GM11168 (cell line): Measurements from ENCODE around the gene XYLT1.

ENCODE experiments used
- in situ Hi-C: fragments of 300-500 bp; cut with MboI; formaldehyde crosslinking; loops from one replicate; pipeline ENCODE4 v1.12.0; 2022; ENCODE audit warnings: low sequenced_read_pairs; ENCODE audit not compliant: unreplicated experiment

XYLT1 gene

DNA sequence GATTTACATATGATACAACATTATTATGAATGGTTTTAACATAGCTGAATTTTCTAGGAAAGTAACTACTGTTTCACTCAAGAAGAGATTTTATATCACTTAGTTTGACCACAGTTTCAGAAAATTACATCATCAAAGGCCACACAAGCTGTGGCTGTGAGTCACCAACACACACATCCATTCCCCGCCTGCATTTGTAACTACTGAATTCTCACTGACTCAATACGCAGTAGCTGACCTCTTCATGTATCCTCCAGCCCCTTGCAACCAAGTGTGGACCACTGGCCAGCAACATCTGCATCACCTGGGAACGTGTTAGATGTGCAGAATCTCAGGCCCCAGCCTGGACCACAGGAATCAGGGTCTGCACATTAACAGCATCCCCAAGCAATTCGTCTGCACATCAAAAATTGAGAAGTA, 197.6 kb downstream of the XYLT1 start:
- in situ Hi-C loops, result no loop called here

DNA sequence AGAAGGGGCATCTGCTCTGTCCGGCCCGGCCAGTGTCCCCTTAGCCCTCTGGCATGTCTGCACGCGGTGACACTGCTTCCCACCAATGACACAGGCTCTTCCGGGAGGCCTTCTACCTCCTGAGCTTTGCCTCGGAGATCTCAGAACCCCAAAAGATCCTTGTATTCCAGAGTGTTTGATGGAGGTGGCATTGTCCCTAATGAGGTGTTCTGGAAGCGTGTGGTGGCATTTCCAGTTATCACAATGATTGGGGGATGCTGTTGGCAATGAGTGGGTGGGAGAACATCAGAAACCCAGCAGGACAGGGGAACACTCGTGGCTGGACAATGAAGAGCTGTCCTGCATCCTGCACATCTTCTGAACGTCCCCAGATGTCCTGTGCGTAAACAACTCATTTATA, 198.0 kb downstream of the XYLT1 start:
- in situ Hi-C loops, result no loop called here

- in situ Hi-C loops, result no loop called here
These were observed 199.1 kb downstream of the XYLT1 start for GRCh38 chr16:17271687-17272086.

DNA sequence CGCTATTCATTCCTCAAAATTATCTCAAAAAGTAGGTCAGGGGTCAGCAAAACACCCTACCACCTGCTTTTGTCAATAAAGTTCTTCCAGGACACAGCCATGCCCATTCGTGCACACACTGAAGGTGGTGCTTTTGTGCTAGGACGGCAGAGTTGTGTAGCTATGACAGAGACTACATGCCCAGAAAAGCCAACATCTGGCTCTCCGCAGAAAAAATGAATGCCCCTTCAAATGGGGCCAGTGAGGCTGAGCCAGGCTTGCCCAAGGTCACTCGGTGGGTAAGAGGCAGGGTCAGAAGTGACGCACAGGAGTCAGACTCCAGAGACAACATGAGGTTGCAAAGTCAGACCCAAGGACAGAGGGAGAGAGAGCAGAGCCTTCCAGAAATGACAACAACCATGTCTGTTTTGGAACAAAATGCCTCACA, 200.1 kb downstream of the XYLT1 start:
- in situ Hi-C loops, result no loop called here

GRCh38 chr16:17270111-17270510, 200.6 kb downstream of the XYLT1 start:
- in situ Hi-C loops, result no loop called here

- in situ Hi-C loops, result no loop called here
These were observed 201.3 kb downstream of the XYLT1 start for GRCh38 chr16:17269439-17269838.

- in situ Hi-C loops, result no loop called here
These were observed 204.0 kb downstream of the XYLT1 start for GRCh38 chr16:17266608-17267313.

- in situ Hi-C loops, result no loop called here
These were observed 205.6 kb downstream of the XYLT1 start for GRCh38 chr16:17265154-17265553.

DNA sequence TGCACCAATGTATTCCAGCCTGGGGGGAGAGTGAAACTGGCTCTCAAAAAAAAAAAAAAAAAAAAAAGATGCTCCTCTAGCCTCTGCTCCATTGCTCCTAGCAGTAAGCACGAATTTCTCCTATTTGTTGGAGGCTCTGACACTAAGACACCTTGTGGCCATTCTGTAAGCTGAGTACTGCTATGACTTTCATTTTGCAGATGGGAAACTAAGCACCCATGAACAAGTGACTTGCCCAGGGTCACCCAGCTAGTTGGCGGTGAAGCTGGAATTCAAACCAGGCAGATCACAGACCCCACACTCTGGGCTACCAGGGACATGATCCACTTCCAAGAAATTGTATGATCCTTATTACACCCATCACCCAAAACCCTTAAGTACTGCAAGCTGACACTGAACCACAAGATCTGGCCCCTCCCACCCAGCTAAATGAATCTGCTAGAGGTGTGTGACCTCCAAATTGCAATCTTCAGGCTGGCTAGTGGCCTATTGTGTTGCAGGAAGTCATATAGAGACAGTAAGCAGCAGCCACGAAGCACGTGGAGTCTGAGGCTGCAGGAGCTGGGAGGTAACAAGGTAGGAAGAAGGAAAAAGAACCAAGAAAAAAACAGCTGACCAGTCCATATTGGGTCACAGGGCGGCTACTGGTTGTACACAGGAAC, 209.4 kb downstream of the XYLT1 start:
- in situ Hi-C loops, result no loop called here

DNA sequence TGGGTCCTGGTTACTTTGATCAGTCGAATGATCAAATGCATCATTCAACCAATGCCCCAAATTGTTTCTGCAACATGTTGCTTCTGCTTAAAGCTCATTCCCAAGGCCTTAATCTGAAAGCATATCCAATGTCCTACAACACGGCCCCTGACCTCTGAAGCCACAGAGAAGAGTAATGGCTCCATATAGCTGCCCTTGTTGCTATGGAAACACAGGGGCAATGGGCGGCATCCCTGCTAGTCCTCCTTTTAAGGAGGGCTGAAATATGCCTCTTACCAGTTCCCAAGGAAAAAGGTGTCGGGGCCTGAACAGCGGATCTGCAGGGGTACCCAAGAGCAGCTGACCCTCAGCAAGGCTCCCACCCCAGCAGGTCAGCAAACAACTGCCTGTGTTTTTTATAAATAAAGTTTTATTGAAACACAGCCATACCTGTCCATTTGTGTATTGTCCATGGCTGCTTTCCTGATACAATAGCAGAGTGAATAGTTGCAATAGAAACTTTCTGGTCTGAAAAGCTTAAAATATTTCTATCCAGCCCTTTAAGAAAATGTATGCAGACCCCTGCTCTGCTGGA, 210.4 kb downstream of the XYLT1 start:
- in situ Hi-C loops, result no loop called here

- in situ Hi-C loops, result no loop called here
These were observed 210.9 kb downstream of the XYLT1 start for GRCh38 chr16:17259751-17260270.

DNA sequence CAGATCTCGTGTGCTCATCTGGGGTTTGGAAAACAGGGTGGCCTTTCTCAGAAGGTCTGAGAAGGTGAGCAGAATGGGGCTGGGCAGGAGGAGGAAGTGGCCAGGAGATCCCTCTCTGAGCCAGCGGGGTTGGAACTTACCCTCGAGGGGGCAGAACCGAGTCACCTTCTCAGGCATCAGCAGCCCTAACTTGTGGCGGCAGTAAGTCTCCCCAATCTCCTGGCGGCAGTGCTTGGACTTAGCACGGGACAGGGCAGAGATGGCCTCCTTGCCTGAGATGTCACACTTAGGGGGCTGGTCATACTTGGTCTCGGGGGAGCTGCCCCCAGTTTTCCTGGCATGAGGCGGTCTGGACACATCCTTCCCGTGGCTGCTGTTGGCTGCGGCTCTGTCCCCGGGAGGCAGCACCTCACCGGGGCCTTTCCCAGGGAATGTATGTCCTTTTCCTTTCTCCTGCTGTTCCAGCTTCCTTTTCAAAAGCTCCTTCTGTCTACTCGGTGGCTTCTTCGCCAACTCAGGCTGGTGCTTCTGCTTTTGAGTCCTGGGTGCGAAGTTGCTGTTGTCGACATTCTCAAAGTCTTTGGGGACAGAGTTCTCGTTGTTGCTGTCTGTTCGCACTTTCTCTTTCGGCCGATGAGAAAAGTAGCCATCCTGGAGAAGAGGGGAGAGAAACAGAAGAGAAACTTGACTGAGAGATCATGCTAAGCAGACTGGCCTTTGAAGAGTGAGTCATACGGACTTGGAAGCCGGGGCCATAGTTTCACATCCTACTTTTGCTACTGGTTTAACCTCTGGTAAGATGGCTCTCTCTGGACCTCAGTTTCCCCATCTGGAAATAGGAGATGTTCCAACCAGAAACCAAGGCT, 211.7 kb downstream of the XYLT1 start:
- in situ Hi-C loops, result no loop called here

DNA sequence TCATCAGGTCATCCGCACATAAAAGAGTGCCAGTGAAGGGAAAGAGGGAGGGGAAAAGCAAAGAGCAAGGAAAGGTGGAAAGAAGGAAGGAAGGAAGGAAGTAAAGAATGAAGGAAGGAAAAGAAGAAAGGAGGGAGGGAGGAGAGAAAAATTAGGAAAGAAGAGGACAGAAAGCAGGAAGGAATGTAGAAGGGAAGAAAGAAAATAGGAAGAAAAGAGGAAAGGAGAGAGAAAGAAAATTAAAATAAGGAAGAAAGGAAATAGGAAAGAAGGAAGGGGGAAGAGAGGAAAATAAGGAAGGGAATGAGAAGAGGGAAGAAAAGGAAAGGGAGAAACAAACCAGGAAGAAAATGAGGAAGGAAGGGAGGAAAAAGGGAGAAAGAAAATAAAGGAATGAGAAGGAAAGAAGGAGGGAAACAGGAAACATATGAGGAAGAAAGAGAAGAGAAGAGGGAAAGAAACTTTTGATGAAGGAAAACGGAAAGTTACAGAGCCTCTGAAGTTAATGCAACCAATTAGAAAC, 212.6 kb downstream of the XYLT1 start:
- in situ Hi-C loops, result no loop called here

GRCh38 chr16:17257426-17258023, 213.2 kb downstream of the XYLT1 start:
- in situ Hi-C loops, result no loop called here

DNA sequence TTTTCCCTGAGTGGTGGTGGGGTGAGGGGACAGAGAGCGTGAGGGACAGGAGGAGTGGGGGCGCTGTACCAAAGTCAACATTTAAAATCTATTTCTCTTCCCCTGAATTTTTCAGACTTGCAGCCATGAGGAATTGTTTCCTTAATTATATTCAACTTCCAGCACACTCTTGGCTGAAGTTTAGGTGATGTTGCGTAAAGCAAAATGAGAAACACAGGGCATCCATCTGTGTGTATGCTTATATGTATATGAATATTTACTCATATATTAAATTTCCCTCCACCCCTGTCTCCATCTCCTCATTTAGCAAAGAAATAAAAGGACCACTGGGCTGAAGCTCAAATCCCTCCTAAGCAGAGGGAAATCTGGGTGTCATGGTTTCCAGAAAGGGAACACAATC, 218.1 kb downstream of the XYLT1 start:
- in situ Hi-C loops, result no loop called here

- in situ Hi-C loops, result no loop called here
These were observed 218.7 kb downstream of the XYLT1 start for GRCh38 chr16:17252064-17252463.

GRCh38 chr16:17251496-17251895, 219.3 kb downstream of the XYLT1 start:
- in situ Hi-C loops, result no loop called here

- in situ Hi-C loops, result no loop called here
These were observed 223.6 kb downstream of the XYLT1 start for GRCh38 chr16:17246974-17247732.

GRCh38 chr16:17246268-17246885, 224.4 kb downstream of the XYLT1 start:
- in situ Hi-C loops, result no loop called here
